Natural killer cell (primary cell): Measurements from ENCODE around the gene SETD3. TPM values are rescaled to one million over a fixed set of nuclear protein-coding genes. Genes with fewer than 3 reads are reported as not detected.

ENCODE experiments used
- ATAC-seq, 3 donors: fragments of 150-1000 bp in 2 of 3; fragments of 200-7000 bp in 1 of 3; cut with Tn5 transposase; 1 replicate in 1 of 3; 2 replicates in 2 of 3; pipeline ENCODE4 v1.10.0; 2021; ENCODE audit warnings: mild to moderate bottlenecking in 2 of 3, moderate library complexity in 2 of 3
- DNase-seq, 2 donors: peaks; one replicate each; pipeline versions ENCODE4 v3.0.0 to v3.0.0-alpha.2; 2013 to 2021; ENCODE audit warnings: mixed read lengths in 1 of 2
- H3K27ac ChIP-seq: one replicate; pipeline ENCODE4 v1.5.1; 2013; ENCODE audit warnings: mild to moderate bottlenecking, low read length
- H3K27me3 ChIP-seq: one replicate; pipeline ENCODE4 v1.6.1; 2013; ENCODE audit warnings: low read length; ENCODE audit not compliant: control insufficient read depth, insufficient read depth
- H3K36me3 ChIP-seq: one replicate; pipeline ENCODE4 v1.6.1; 2013; ENCODE audit warnings: low read length; ENCODE audit not compliant: control insufficient read depth, insufficient read depth
- H3K4me1 ChIP-seq: one replicate; pipeline ENCODE4 v1.6.1; 2013; ENCODE audit warnings: low read length; ENCODE audit not compliant: control insufficient read depth, insufficient read depth
- H3K4me3 ChIP-seq: one replicate; pipeline ENCODE4 v1.5.1; 2013; ENCODE audit warnings: low read length
- H3K9me3 ChIP-seq: one replicate; pipeline ENCODE4 v1.6.1; 2013; ENCODE audit warnings: low read length; ENCODE audit not compliant: control insufficient read depth, insufficient read depth
- H3K27ac Mint-ChIP-seq, 2 donors: one replicate each; pipeline ENCODE4 v1.8.0; 2022; ENCODE audit warnings: mild to moderate bottlenecking in 2 of 2, mixed read lengths in 2 of 2, moderate library complexity in 1 of 2
- H3K27me3 Mint-ChIP-seq, 2 donors: one replicate each; pipeline ENCODE4 v1.8.0; 2022; ENCODE audit warnings: low read depth in 2 of 2, mixed read lengths in 2 of 2
- H3K36me3 Mint-ChIP-seq: one replicate; pipeline ENCODE4 v1.8.0; 2022; ENCODE audit warnings: mixed read lengths
- H3K4me1 Mint-ChIP-seq, 2 donors: one replicate each; pipeline ENCODE4 v1.8.0; 2022; ENCODE audit warnings: mixed read lengths in 2 of 2
- H3K4me3 Mint-ChIP-seq: one replicate; pipeline ENCODE4 v1.8.0; 2022; ENCODE audit warnings: mild to moderate bottlenecking, moderate library complexity, mixed read lengths
- H3K9me3 Mint-ChIP-seq, 2 donors: one replicate each; pipeline ENCODE4 v1.8.0; 2022; ENCODE audit warnings: mixed read lengths in 2 of 2
- WGBS: methylation state at CpG from one replicate; pipeline ENCODE4 v1.1.7; 2013; ENCODE audit warnings: missing lambda C conversion rate; ENCODE audit not compliant: insufficient coverage; 5-methylcytosine and 5-hydroxymethylcytosine counted together
- intact Hi-C: fragments of 100-400 bp; cut with micrococcal nuclease; formaldehyde crosslinking; loops from one replicate; pipeline ENCODE4 v1.14.2; 2022
- total RNA-seq, 4 donors: library from RNA; stranded (reverse); fragments of 120-200 nt in 1 of 4; gene quantifications; one replicate each; pipeline versions ENCODE4 v1.2.3 to v1.2.4, GENCODE V29; 2013 to 2022
- TF ChIP-seq, protein P1 (sequence below): fragments of 200-600 bp; IDR thresholded peaks from one replicate; pipeline ENCODE4 v1.8.0; 2022; ENCODE audit warnings: antibody characterized with exemption

SETD3 gene
- total RNA-seq, 3 donors from 2014 or later (not counting 1 experiment from before 2014, with no cell fraction given): 111 to 160 (median 137) TPM

DNA sequence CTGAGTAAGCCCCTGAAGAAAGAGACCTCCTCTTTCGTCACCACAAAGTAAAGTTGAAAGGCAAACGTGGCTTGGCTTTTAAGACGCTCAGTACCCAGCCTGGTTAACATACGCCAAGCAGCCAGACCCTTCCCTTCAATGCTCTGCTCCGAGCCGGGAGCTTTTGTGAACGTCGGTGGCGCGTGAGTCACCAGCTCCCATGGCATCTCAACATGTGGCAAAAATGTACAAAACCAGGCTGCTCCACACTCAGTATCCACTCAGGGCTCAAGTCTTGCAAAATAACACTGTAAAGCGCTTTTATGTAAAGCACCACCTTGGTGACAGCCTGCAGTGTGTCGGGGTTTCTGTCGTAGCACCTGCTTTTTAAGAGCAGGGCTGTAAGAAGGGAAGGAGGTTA, 89.0 kb downstream of the SETD3 start:
- H3K27ac Mint-ChIP-seq: peak overlapping the region in 1 of 2 donors; percentile 11
- ATAC-seq: no peak
- no peaks in the 10 kb centered on the region for H3K27me3 ChIP-seq
- peaks cover 26 to 34% of the 10 kb centered on the region in 2 donors for H3K4me1 Mint-ChIP-seq
- no peak for DNase-seq
- no peaks in the 10 kb centered on the region for H3K36me3 Mint-ChIP-seq
- H3K9me3 ChIP-seq: no peaks in the 10 kb centered on the region
- TF ChIP-seq, protein P1, sequence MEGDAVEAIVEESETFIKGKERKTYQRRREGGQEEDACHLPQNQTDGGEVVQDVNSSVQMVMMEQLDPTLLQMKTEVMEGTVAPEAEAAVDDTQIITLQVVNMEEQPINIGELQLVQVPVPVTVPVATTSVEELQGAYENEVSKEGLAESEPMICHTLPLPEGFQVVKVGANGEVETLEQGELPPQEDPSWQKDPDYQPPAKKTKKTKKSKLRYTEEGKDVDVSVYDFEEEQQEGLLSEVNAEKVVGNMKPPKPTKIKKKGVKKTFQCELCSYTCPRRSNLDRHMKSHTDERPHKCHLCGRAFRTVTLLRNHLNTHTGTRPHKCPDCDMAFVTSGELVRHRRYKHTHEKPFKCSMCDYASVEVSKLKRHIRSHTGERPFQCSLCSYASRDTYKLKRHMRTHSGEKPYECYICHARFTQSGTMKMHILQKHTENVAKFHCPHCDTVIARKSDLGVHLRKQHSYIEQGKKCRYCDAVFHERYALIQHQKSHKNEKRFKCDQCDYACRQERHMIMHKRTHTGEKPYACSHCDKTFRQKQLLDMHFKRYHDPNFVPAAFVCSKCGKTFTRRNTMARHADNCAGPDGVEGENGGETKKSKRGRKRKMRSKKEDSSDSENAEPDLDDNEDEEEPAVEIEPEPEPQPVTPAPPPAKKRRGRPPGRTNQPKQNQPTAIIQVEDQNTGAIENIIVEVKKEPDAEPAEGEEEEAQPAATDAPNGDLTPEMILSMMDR: no peak
- WGBS: 82% methylated on average over 13 of the region's 13 CpGs
- no peaks in the 10 kb centered on the region for H3K27me3 Mint-ChIP-seq
- intact Hi-C loops: no loop called here
- no peak overlapping the region for H3K4me3 Mint-ChIP-seq
- H3K4me3 ChIP-seq: no peak overlapping the region
- H3K9me3 Mint-ChIP-seq: no peaks in the 10 kb centered on the region
- H3K36me3 ChIP-seq: peaks cover 5% of the 10 kb centered on the region
- no peak overlapping the region for H3K27ac ChIP-seq
- peaks cover 21% of the 10 kb centered on the region for H3K4me1 ChIP-seq

DNA sequence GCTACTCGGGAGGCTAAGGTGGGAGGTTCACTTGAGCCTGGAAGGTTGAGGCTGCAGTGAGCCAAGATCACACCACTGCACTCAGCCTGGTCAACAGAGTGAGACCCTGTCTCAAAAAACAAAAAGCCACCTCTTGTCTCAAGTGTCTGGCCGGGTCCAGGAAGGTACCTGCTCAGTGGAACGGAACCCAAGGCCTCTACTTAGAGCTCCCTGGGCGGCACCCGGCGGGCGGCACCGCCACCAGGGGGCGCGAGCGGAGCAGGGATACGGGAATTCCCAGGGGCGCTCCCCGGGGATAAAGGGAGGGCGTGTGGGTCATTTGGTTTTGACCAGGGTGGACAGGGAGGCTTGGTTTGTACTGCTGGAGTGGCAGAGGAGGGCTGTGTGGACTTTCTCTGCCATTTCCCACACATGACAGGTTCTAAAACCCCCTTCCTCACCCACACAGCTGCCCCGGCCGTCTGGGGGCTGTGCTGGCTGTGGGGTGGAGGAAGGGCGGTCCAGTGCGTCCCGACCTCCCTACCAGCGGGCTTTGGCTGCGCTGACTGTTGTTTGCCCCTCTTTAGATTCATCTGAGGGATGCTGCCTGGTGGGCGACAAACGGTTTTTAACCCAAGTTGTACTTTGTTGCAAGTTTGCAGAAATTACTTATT, 91.4 kb downstream of the SETD3 start:
- Mint-ChIP-seq H3K27ac (peak overlapping the region; percentile 48 to 73), H3K9me3 (no peaks in the 10 kb centered on the region), H3K4me1 (peaks cover 27 to 36% of the 10 kb centered on the region in 2 donors), H3K36me3 (no peaks in the 10 kb centered on the region), H3K4me3 (no peak overlapping the region), H3K27me3 (no peaks in the 10 kb centered on the region)
- Histone ChIP-seq H3K4me1 (peaks cover 21% of the 10 kb centered on the region), H3K9me3 (no peaks in the 10 kb centered on the region), H3K4me3 (no peak overlapping the region), H3K36me3 (peaks cover 5% of the 10 kb centered on the region), H3K27me3 (no peaks in the 10 kb centered on the region), H3K27ac (no peak overlapping the region)
- TF ChIP-seq, protein P1: peak; percentile 49
- DNase-seq (peak in 1 of 2 donors; percentile 57), ATAC-seq (peak in 1 of 3 donors; percentile 63)
- intact Hi-C loops: loop anchor here (10.0 kb wide), 1 partner anchor 324 kb away; no protein-coding TSS in a partner anchor
- WGBS: 24% methylated on average over 24 of the region's 24 CpGs

DNA sequence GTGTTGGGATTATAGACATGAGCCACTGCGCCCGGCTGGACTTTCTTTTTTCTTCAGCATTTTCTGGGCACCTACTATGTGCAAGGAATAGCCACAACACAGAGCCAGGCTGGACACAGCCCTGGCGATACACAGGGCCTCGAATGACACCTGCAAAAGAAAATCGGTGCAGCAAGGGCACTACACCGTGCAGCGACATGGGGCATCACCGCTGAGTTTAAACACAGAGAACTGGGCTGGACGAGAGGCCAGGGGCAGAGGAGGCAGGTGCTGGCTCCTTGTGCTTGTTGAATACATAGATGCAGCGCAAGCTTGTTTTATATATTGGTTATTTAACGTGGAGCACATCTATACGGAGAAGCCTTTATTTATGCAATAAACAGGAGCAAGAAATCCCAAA, 92.4 kb downstream of the SETD3 start:
- Mint-ChIP-seq H3K27me3 (no peaks in the 10 kb centered on the region), H3K4me3 (peak overlapping the region; percentile 65), H3K36me3 (no peaks in the 10 kb centered on the region), H3K27ac (peak overlapping the region in 1 of 2 donors; percentile 74), H3K9me3 (no peaks in the 10 kb centered on the region), H3K4me1 (peaks cover 24 to 35% of the 10 kb centered on the region in 2 donors)
- Histone ChIP-seq H3K27me3 (no peaks in the 10 kb centered on the region), H3K4me1 (peaks cover 21% of the 10 kb centered on the region), H3K36me3 (no peaks in the 10 kb centered on the region), H3K4me3 (no peak overlapping the region), H3K9me3 (no peaks in the 10 kb centered on the region), H3K27ac (no peak overlapping the region)
- intact Hi-C loops: loop anchor here (10.0 kb wide), 1 partner anchor 323 kb away; no protein-coding TSS in a partner anchor
- no peak for DNase-seq
- 95% methylated on average over 12 of the region's 12 CpGs for WGBS
- TF ChIP-seq, protein P1: no peak
- ATAC-seq: no peak
